Stimulated activated CD4-positive, alpha-beta T cell treated with anti-CD3 and anti-CD28 coated beads, Interleukin-12 subunit alpha, Interleukin-12 subunit beta, amount 100 ng/mL, for 4 hours (primary cell): Measurements from ENCODE around the gene DPP7.
A peak's percentile ranks its signal among the peaks of the same experiment; 100 is the strongest.
"Not testable (repeated sequence)": the region's sequence is repeated elsewhere in the genome, so short reads cannot be mapped to it uniquely, and the experiment has no call there.

Source experiments
- DNase-seq: peaks from one replicate; pipeline ENCODE4 v3.0.0-alpha.2; 2020

Gene DPP7

GRCh38 chr9:137068539-137069507 lies 45.7 kb downstream of the DPP7 start:
- no peak for DNase-seq

DNA sequence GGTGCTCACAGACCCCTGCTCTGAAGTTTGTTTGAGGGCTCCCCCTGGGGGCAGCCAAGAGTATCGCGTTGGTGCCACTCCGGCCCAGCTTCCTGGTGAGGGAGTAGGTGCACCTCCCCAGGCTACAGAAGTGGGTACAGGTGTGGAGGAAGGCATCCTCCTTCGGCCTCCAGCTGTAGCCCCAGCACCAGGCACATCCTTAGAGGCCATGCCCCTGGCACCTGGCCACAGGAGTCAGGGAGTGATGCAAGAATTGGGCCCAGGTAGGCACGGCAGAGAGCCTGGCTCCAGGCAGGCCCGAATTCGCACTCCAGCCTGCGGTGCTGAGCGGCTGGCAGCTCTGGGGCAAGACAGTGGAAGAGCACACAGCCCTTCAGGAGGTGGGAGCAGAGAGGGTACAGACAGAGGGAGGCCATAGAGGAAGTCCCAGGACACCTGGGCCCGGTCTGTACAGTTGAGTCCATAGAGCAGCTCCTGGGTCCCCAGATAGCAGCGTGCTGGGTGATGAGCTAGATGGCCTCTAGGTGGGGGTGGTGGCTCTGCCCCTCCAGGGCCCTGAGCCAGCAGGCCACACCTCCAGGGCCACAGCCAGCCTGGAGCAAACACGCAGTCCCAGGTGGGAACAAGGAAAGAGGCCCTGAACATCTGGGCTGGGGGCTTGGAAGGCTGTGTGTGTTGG lies 46.5 kb downstream of the DPP7 start:
- peak; percentile 81 for DNase-seq

DNA sequence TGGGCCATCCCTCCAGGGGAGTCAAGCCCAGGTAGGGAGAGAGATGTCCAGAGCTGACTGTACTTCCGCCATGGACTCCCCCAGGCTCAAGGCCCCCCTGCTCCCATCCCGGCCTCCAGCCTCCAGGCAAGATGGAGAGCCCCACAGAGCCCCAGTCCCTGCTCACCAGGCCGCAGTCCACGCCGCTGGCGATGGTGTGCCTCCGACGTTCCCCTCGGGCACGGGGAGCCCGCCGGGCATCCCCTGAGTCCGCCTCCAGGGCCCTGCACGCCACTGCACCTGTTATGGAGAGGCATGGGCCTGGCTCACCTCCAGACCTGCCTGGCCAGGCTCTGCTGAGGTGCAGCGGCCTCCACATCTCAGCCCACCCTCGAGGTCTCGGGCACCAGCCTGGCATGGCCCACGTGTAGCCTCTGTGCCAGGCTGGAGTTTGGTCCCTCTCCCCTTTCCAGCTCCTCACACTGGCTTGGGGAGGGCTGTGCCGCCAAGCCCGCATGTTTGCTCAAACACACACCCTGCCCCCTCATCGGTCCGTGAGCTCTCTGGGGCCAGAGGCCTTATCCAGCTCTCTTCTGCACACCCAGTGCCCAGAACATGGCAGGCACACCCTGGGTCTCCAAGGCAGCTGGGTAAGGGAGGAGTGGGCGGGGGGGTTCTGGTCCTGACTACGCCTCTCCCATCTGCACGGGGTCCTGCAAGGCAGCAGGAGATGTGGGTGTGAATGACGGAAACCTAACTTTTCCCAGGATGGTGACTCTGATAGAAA lies 48.3 kb downstream of the DPP7 start:
- no peak for DNase-seq

- no peak for DNase-seq
Measured at GRCh38 chr9:137065336-137065967, 49.1 kb downstream of the DPP7 start.

DNA sequence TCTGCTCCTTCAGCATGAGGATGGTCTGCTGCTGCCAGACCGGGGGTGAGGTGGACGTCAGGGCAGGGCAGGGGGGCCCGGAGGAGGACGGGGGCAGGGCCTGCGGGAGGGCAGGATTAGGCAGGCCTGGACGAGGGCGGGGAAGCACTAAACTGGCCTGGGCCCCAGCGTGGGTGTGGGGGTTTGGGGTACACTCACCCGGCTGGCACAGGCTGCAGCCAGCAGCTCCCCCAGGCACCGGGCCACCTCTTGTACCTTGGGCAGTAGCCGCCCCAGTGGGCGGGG lies 49.7 kb downstream of the DPP7 start:
- no peak for DNase-seq

GRCh38 chr9:137064027-137064879 lies 50.3 kb downstream of the DPP7 start:
- DNase-seq: peak; percentile 70

DNA sequence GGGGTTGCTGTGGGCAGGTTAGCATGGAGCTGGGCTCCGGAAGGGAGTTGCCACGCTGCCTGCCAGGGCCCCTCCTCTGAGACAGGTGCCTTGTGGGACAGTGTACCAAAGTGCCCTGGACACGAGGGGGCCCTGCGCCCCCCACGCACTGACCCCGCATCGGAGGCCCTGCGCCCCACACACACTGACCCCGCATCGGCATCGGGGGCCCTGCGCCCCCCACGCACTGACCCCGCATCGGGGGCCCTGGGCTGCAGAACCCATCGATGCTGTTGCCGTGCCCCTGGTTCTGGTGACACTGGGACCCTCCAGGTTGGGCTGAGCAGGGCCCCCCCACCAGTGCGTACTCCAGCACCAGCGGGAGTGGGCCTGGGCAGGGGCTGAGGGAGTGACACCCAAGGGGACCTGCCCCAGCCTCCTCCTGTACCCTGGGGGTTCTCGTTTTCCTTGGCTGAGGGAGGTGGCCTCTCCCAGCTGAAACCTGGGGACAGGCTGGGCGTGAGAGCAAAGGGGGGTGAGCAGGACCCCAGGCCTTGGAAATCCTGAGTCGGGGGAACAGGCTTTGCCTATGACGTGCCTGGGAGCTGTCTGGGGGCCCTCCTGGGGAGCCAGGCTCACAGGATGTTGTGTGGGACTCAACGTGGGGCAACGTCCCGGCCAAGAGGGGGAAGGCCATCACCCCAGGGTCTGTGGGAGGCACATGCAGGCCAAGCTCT lies 51.1 kb downstream of the DPP7 start:
- no peak for DNase-seq

- DNase-seq: not testable (repeated sequence)
Measured at GRCh38 chr9:137062798-137063197, 51.7 kb downstream of the DPP7 start.

- no peak for DNase-seq
Measured at GRCh38 chr9:137062384-137062783, 52.1 kb downstream of the DPP7 start.
